KMS-11 (cell line): Measurements from ENCODE around the gene KRT10.

Source experiments
- H2AFZ ChIP-seq: fragments of 200-600 bp; sonication (generic); 2 replicates; pipeline ENCODE4 v1.6.1; 2016; ENCODE audit warnings: antibody characterized with exemption, mixed run types, low read depth
- H3K27ac ChIP-seq: fragments of 200-600 bp; sonication (generic); 2 replicates; pipeline ENCODE4 v1.6.1; 2016; ENCODE audit warnings: mild to moderate bottlenecking, mixed run types
- H3K27me3 ChIP-seq: fragments of 200-600 bp; sonication (generic); 2 replicates; pipeline ENCODE4 v1.6.1; 2017; ENCODE audit warnings: mild to moderate bottlenecking, low read depth, mixed run types, moderate library complexity; ENCODE audit not compliant: insufficient read depth
- H3K36me3 ChIP-seq: fragments of 200-600 bp; sonication (generic); 2 replicates; pipeline ENCODE4 v1.6.1; 2017; ENCODE audit warnings: mild to moderate bottlenecking, mixed run types; ENCODE audit not compliant: insufficient read depth
- H3K4me1 ChIP-seq: fragments of 200-600 bp; sonication (generic); 2 replicates; pipeline ENCODE4 v1.6.1; 2016; ENCODE audit warnings: mild to moderate bottlenecking, low read depth, mixed run types; ENCODE audit not compliant: poor library complexity, severe bottlenecking
- H3K4me2 ChIP-seq: fragments of 200-600 bp; sonication (generic); 2 replicates; pipeline ENCODE4 v1.7.0; 2016; ENCODE audit warnings: mild to moderate bottlenecking, mixed run types
- H3K4me3 ChIP-seq: fragments of 200-600 bp; sonication (generic); IDR thresholded peaks from 2 replicates; pipeline ENCODE4 v1.6.1; 2017; ENCODE audit warnings: low read depth, low read length, mixed read lengths; ENCODE audit not compliant: insufficient read depth
- H3K79me2 ChIP-seq: fragments of 200-600 bp; sonication (generic); 2 replicates; pipeline ENCODE4 v1.6.1; 2016; ENCODE audit warnings: low read depth, mixed run types; ENCODE audit not compliant: insufficient read depth
- H3K9ac ChIP-seq: fragments of 200-600 bp; sonication (generic); 2 replicates; pipeline ENCODE4 v1.6.1; 2016; ENCODE audit warnings: mild to moderate bottlenecking, mixed run types
- H4K20me1 ChIP-seq: fragments of 200-600 bp; sonication (generic); 2 replicates; pipeline ENCODE4 v1.6.1; 2016; ENCODE audit warnings: mild to moderate bottlenecking, mixed run types; ENCODE audit not compliant: insufficient read depth
- CTCF ChIP-seq: fragments of 200-600 bp; sonication (generic); conservative IDR thresholded peaks from 2 replicates; pipeline ENCODE4 v1.6.1; 2017; ENCODE audit warnings: low read depth, mild to moderate bottlenecking, antibody characterized with exemption, low read length, moderate library complexity, mixed read lengths

KRT10 gene

GRCh38 chr17:40841246-40841645, 18.8 kb upstream of the KRT10 start:
- H3K79me2 ChIP-seq: no peaks in the 10 kb centered on the region
- no peaks in the 10 kb centered on the region for H4K20me1 ChIP-seq
- no peak overlapping the region for H3K4me2 ChIP-seq
- H3K9ac ChIP-seq: no peak overlapping the region
- no peak for TF ChIP-seq CTCF
- H3K36me3 ChIP-seq: no peaks in the 10 kb centered on the region
- no peaks in the 10 kb centered on the region for H3K4me1 ChIP-seq
- H3K27me3 ChIP-seq: no peaks in the 10 kb centered on the region
- no peak overlapping the region for H2AFZ ChIP-seq
- H3K4me3 ChIP-seq: no peak overlapping the region
- no peak overlapping the region for H3K27ac ChIP-seq

GRCh38 chr17:40839194-40839593, 16.8 kb upstream of the KRT10 start:
- no peak overlapping the region for H2AFZ ChIP-seq
- H3K27me3 ChIP-seq: no peaks in the 10 kb centered on the region
- H3K4me2 ChIP-seq: no peak overlapping the region
- H3K27ac ChIP-seq: no peak overlapping the region
- no peaks in the 10 kb centered on the region for H4K20me1 ChIP-seq
- H3K9ac ChIP-seq: no peak overlapping the region
- no peaks in the 10 kb centered on the region for H3K79me2 ChIP-seq
- no peak overlapping the region for H3K4me3 ChIP-seq
- no peak for TF ChIP-seq CTCF
- H3K4me1 ChIP-seq: no peaks in the 10 kb centered on the region
- no peaks in the 10 kb centered on the region for H3K36me3 ChIP-seq

GRCh38 chr17:40836020-40836419, 13.6 kb upstream of the KRT10 start:
- Histone ChIP-seq H3K4me3 (no peak overlapping the region), H3K4me1 (no peaks in the 10 kb centered on the region), H2AFZ (no peak overlapping the region), H3K27ac (no peak overlapping the region), H3K9ac (no peak overlapping the region), H3K4me2 (no peak overlapping the region), H3K36me3 (no peaks in the 10 kb centered on the region), H4K20me1 (no peaks in the 10 kb centered on the region), H3K79me2 (no peaks in the 10 kb centered on the region), H3K27me3 (no peaks in the 10 kb centered on the region)
- no peak for TF ChIP-seq CTCF

GRCh38 chr17:40833882-40834281, 11.5 kb upstream of the KRT10 start:
- Histone ChIP-seq H4K20me1 (no peaks in the 10 kb centered on the region), H3K4me3 (no peak overlapping the region), H3K4me1 (no peaks in the 10 kb centered on the region), H3K36me3 (no peaks in the 10 kb centered on the region), H2AFZ (no peak overlapping the region), H3K27me3 (no peaks in the 10 kb centered on the region), H3K79me2 (no peaks in the 10 kb centered on the region), H3K4me2 (no peak overlapping the region), H3K27ac (no peak overlapping the region), H3K9ac (no peak overlapping the region)
- no peak for TF ChIP-seq CTCF

GRCh38 chr17:40832840-40833239, 10.4 kb upstream of the KRT10 start:
- TF ChIP-seq CTCF: no peak
- Histone ChIP-seq H3K36me3 (no peaks in the 10 kb centered on the region), H3K9ac (no peak overlapping the region), H3K27me3 (no peaks in the 10 kb centered on the region), H3K4me2 (no peak overlapping the region), H3K27ac (no peak overlapping the region), H4K20me1 (no peaks in the 10 kb centered on the region), H3K79me2 (no peaks in the 10 kb centered on the region), H2AFZ (no peak overlapping the region), H3K4me1 (no peaks in the 10 kb centered on the region), H3K4me3 (no peak overlapping the region)
